ENCODE measurements around the gene HYAL2.
"Not testable (repeated sequence)": the region's sequence is repeated elsewhere in the genome, so short reads cannot be mapped to it uniquely, and the experiment has no call there.

HYAL2 gene

DNA sequence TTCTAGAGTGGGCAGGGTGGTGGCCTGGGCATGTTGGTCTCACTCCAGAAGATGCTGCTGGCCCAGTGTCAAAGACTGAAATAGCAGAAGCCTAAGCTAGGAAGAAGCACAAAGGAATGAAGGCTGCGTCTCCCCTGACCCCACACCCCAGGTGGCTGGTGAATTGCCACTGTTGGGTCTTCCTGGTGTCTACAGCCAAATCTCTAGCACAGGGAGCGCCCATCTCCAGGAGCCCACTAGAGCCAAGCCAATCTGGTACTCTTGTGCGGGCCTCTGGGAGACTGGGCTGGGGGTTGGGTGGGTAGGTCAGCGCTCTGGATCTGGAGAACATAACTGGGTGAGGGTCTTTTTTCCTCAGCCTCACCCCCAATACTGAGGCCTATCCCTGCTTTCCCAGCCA lies 4.6 kb upstream of the HYAL2 start:
- DNase-seq, result no peak

DNA sequence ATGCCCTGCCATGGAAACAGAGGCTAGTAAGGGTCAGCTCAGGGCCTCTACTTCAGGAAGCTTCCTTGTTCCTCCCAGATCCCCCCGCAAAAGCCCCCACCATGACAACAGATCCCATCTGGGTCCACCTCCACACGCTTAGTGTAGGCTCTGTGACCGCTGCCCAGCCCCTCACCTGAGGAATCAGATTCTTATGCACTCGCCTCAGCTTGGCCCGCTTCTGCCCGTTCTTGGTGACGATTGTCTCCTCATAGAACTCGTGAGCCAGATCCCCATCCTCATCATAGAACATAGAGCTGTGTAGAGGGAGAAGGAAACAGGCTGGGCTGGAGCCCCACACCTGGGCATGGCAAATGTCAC lies 3.6 kb upstream of the HYAL2 start:
- DNase-seq, result no peak

DNA sequence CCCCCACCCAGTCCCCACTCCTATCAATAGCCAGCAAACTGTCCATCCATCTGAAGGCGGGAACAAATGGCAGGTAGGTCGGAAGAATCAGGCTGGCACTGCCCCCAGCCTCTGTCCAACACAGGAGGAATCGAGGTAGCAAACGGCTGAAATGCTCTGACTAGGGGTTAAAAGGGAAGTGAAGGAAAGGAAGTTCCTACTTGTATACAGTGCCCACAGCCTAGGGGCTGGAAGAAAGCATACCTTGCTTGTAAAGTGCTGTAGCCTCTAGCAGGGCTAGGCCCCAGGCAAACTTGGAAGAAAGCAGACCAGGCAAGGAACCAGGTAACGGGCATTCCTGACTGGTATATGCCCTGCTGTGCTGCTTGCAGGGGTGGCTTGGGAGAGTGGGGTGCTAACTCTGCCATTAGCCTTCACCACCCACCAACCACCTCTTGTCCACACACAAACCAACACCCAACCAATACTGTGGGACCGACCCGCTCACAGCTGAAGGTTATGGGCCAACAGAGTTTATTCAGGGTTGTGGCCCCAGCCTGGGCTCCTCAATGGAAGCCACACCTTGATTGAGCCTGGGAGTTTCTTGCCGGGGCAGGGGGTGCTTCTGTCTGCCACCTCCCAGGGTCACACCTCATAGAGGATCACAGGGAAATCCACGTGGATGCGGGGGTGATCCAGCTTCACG lies 3.1 kb upstream of the HYAL2 start:
- DNase-seq, result no peak

DNA sequence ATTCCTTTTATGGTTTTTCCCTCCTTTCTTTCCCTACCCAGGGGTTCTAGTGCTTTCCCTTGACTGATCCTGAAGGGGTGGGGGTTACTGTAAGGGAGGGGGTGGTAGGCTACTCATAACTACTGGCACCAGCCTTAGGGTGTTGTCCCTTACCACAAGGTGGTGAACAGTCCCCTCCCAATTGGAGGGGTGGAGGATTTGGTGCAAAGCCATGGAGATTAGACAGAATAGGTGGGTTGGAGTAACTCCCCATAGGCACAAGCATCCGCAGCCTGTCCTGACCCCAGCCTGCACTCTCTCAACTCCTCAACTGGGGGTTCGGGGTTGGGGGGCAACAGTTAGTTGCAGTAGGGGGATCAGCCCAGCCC lies 2.6 kb upstream of the HYAL2 start:
- DNase-seq, result no peak

DNA sequence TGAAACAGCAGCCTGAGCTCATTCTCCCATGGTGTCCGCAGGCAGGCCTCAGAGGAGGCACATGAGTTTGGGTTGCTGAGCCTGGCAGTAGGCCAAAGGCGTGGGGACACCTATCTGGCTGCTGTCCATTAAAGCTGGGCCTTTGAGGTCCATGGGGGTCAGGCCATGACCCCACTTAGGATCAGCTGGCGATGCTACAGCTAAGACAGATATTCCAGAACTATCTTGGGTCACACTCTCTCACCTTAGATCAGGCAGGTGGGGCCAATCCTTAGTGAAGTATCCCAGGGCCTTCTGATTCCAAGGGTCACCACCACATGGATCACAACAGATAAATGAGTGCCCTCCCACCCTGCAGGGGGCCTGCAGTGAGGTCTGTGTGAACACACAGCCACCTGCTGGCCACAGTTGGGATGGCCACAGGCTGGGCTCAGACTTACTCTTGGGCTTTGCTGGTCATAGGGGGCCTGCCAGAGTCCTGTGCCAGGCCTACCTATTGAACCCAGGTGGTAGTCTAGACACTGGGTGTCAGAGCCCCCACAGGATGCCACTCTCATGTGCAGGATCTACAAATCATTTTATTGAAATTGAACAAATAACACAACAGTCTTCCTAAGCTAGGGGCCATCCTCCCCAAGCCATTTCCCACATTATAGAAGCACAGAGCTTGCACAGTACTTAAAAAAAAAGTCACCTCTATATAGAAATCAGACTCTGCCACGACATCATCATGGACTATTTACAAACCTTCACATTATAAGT lies 2.0 kb upstream of the HYAL2 start:
- peak; percentile 99 for DNase-seq

DNA sequence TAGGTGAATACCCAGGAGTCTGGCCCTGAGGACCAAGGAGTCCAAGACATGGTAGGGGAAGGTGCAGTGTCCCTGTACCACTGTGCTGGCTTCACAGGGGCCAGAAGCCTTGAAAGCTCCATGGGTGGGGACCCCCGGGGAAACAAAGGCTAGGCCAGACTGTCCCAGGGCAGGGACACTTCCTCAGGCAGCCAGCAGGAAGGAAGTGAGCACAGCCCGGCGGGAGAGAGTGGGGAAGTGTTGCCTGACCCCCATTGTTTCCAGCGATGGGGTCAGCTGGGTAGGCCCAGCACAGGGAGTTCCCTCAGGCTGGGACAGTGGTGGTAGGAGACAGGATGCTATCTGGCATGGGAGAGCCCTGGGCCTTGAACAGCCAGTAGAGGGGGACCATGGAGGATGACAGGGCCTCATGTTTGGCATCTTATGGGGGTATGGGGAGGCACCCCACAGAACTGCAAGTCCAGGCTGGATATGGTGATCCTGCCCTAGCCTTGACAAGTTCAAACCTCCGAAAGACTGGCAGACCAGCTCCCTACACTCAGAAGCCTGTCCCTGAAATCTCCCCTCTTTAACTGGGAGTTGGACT lies 1.2 kb upstream of the HYAL2 start:
- DNase-seq, result no peak

DNA sequence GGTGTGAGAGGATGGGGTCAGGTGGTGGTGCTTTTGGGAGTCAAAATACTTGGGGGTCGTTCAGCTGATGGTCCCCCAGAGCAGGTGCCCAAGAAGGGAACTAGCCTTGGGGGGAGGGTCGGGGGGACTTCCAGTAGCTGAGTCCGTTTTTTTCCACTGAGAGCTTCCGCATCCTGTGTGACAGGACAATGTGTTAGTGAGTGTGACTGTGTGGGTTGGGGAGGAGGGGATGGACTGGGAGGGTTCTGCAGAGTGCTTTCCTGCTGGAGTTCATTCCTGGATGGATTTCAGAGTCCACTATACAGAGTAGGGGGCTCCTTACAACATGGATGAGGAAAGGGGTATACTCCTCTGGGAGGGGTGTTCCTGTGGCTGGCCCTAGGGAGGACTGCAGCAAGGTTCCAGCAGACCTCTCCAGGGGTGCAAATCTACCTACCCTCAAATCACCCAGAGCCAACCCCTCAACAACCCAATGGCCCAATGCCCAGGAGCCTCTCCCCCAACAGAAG lies 601 bp upstream of the HYAL2 start:
- DNase-seq, result no peak

DNA sequence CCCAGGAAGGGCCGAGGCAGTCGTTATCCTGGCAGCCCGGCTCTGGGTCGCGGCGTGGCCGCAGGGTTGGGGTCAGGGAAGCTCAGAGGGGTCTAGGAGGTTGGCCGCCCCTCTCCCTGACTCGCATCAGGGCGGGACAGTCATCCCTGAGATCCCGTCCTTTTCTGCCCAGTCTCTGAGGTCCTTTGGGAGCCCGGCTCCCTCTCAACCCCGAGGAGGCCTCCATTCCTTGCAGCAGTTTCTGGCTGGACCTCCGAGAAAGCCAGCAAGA lies 495 bp downstream of the HYAL2 start:
- DNase-seq, result no peak

DNA sequence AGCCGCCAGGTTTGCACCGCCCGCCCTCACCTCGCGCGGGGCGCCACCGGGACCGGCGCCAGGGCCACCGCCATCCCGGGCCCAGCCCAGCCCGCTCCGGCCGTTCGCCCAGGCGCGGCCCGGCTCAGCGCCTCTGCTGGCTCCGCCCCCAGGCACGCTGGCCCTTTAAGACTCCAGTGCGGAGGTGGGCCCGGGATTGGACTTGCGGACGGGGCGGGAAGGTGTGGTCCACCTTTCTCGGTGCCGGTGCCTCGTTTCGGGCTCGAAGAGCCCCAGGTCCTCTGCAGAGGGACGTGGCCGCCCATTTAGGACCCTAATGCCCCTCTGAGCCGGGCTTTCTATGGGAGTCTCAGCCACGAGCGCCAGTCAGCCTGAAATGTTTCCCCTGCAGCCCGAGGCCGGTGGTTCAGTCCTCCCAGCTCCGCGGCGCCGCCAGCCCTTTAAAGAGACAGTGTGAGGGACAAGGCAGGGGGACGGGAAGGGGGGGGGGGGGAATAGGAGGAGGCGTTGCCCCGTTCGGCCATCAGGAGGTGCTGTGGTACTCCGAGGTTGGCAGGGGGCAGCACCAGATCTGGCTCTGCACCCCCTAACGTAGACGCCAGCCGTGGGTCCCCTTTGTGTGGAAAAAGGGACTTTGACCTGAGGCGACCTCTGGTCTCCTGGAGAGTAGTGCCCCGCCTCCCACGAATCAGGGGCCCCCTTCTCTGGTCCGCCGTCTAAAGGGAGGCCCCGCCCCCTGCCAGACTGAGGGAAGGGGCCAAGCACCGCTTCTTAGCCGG lies 1.0 kb downstream of the HYAL2 start:
- peak; percentile 96 for DNase-seq

DNA sequence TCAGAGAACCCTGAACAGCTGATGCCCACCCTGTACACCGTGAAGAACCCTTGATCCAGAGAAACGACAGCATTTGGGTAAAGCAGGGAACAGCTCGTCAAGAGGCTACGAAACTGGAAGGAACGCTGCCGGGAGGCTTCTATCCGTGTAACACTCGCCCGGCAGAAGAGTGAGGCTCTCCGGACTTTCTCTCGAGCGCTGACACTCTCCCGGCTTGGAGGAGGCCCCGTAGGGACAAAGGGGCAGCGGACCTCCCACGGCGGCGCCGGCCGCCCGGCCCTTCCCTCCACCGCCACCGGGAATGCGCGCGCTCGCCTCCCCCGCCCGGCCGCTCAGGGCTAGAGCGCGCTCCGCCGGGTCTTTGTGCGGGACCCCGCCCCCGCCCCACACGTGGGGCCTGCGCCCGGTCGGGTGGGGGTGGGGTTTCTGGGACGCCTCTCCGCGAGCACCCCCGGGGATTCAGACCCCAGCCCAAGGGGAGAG lies 1.7 kb downstream of the HYAL2 start:
- DNase-seq, result peak; percentile 80

DNA sequence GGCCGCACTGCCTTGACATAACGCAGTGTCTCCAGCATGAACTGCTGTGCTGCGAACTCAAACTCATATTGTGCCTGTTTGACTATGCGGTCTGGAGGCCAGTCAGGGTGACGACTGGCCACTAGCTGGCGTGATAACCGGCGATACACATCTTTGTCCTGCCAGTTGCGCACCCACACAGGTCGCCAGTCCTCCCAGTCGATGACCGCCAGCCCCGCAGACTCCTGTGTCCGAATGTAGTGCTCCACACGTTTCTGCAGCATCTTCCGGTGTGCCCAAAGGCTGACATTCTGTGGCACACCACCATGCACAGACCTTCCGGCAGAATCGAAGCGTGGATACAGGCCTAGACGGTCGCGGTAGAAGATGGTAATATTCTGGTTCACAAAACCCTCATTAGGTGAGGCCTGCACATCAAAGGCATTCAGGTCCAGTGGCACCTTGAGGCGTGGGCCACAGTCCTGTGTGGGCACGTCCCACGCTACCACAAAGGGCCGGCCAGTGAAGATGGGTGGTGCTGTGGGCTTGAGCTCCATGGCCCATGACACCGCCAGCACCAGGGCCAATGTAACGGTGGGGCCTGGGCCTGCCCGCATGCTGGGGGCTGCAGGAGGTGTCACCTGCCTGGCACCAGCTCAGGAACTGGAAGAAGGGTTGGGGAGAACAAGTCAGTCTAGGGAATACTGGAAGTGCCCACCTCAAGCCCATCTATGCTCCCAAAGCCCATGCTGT lies 2.5 kb downstream of the HYAL2 start:
- DNase-seq, result no peak

DNA sequence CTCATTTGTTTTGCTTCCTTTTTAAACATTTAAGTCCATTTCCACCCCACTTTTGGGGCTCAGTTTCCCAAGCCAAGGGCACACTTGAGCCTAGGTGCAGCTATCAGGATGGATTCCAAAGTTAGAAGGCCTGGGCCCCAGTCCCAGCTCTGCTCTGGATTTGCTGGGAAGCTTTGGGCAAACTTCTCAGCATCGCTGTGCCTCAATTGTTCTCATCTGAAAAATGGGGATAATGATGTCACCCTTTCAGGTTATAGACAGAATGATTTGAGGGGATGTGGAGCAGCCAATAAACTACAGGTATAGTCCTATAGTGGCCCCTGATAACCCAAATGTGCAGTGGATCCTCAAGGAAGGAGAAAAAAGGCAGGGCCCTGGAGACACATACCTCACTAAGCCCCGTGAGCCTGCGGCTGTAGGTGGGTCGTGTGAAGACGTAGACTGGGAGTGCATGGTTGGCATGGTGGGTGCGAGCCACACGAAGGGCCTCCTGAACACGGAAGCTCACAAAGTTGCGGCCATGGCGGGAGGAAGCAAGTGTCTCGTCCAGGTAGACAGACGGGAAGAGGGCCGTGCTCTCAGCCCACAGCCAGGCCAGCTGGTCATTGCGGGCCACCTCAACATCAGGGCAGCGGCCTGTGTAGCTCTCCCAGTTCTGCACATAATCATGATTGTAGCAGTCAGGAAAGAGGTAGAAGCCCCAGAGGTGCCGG lies 3.2 kb downstream of the HYAL2 start:
- no peak for DNase-seq

DNA sequence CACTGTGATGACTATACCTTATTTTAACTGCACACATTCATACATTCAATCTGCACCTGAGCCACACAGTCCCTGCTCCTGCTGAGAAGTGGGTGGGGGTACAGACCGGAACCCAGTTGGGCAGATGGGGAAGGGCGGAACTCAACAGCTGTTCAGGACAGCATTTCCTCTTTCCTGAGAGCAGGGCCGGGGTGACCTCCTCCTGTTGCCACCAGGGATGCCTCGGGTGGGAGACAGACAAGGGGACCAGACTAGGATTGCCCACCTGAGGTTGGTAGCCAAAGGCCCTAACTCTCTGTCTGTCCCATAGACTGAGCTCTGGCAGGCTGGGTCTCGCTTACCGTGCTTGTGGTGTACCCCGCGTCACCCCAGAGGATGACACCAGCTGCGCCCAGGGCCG lies 3.9 kb downstream of the HYAL2 start:
- no peak for DNase-seq

DNA sequence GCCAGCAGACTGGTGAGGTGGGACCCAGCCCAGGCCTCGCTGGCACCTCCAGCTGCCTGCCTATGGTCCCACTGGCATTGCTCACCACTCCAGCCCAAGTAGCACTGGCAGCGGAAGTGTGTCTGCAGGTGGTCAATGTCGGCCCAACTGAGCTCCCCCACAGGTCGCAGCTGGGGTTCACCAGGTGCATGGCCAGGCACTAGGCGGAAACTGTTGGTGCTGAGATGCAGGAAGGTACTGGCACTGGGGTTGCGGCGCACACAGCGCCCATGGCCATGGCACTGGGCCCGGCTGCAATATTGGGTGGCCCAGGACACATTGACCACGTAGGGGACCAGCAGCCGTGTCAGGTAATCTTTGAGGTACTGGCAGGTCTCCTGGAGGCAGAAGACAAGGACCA lies 4.4 kb downstream of the HYAL2 start:
- no peak for DNase-seq

DNA sequence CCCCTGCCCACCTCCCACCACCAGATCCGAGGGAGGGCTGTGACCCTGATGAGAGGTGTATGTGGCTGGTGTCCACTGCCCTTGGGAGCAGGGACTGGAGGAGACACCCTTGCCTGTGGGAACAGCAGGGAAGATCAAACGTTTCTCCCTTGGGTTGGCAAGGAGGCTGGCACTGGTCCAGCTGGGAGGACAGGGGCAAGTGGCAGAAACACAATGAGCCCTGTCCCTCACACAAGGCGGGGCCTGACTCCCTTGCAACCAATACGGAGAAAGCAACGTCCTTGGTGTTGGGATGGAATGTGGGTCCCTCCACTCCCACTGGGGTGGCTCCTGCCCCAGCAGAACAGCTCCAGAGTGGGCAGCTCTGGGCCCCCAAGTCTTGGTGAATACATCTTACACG lies 5.2 kb downstream of the HYAL2 start:
- DNase-seq, result no peak

DNA sequence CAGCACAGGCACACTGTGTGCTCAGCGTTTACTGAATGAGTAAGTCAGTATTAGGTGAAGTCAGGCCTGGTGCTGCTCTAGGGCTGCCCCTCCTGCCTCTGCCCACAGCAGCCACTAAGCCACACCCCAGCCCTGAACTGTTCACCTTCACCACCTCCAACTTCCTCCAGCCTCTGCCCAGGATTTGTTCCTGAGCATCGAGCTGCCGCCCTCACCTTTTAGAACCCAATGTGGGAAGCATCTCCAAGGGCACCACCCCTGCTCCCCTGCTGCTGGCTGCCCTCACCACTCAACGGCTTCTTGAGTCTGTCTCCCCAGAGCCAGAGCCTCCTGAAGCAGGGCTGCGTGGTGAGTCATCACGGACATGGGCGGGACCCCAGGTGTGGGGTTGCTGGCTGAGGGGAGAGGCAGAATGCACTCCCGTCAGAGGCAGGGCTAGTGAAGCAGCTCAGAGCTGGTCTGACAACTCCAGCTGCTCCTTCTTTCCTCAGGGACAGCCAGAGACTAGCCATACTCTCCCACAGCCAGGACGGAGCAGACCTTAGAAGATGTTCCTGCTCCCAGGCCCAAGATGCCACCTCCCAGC lies 5.8 kb downstream of the HYAL2 start:
- peak; percentile 85 for DNase-seq

DNA sequence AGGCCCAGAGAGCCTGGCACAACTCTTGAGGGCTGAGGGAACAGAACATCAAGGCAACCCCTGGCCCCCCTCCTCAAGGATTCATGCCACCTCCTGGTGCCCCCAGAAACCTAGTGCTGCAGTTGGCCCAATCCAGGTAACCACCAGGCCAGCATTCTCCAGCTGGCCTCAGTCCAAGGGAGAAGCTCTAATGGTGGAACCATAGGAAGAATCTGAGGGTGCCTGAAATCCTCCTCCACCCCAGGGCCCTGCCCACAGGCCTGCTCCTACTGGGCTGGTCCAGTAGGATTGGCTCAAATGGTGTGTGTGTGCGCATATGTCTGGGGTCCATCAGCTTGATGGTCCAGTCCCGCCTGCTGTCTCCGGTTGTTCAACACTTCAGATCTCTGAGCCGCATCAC lies 7.7 kb downstream of the HYAL2 start:
- no peak for DNase-seq

DNA sequence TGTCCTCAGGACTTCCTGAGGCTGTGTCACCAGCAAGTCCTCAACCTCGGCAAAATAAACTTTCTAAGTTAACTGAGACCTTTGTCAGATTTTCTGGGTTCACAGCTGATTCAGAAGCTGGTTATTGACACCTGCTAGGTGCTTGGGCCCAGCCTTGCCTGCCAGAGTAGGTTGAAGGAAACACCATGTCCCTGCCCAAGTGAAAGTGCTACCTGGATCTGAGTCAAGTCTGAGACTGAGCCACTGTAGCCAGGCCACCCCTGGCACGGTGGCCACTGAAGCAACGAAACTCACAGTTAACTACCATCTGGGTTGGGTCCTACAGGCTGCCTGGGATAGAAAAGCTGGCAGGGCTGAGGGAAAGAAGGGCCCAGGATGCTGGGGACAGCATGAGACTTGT lies 8.2 kb downstream of the HYAL2 start:
- DNase-seq, result no peak

DNA sequence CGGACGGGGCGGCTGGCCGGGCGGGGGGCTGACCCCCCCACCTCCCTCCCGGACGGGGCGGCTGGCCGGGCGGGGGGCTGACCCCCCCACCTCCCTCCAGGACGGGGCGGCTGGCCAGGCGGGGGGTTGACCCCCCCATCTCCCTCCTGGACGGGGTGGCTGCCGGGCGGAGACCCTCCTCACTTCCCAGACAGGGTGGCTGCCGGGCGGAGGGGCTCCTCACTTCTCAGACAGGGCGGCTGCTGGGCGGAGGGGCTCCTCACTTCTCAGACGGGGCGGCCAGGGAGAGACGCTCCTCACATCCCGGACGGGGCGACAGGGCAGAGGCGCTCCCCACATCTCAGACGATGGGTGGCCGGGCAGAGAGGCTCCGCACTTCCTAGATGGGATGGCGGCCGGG lies 10.5 kb downstream of the HYAL2 start:
- DNase-seq, result not testable (repeated sequence)

DNA sequence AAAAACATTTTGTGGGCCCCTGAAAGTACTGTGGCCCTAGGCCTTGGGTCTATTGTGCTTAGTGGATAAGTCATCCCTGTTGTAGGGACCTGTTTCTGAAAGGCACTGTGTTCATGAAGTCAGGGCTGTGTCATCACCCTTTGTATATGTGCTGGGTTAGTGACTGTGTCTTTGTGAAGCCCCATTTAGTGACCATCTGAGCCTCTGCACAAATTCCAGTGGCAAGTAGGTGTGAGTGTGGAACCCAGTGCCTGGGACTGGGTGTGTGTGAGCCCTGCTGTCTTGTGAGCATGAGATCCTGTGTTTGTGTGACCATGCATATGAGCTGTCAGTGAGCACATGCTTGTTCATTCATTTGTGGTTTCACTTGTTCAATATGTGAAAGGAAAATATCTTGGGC lies 17.9 kb downstream of the HYAL2 start:
- no peak for DNase-seq

DNA sequence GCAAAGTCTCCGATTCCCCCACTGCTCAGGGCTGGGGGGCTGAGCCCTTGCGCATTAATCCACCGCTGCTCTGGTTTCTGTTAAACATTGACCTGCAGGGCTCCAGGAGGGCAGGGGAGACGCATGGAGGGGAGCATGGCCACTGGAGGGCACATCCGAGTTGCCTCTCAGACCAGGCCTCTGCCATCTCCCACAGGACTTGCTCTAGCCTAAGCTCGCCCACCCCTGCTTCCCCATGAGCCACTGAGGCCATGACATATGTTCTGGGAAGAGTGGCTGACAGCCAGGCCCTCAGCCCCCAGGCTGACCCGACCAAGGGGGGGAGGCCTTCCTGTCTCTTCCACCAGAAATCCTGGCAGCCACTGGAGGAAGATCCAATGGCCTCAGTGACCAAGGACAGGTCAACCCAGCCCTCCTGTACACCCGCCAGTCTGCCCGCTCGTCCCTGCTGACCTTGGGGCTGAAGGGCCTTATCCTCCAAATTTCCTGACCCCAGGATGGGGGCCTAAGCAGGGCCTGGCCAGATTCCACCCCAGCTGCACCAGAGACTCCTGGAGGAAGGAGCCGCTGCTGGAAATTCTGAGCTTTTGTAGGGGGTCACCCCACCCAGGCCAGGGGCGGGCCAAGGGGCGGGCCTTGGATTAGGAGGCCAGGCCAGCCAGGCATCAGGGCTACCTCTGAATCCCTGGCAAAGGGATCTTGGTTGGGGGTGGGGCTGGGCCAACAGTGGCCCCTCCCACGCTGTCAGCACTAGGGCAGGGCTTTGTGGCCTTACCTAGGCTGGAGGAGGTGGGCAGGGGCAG lies 19.3 kb downstream of the HYAL2 start, which contains the start of gene HYAL1:
TSS of gene HYAL1 (minus strand) at position 562 of the 803 bp plus-strand sequence. CDS start 618 bp downstream, outside the sequence.
- DNase-seq, result no peak

Data from 8988T (cell line).